Skeletal muscle satellite cell (primary cell): ENCODE measurements around the gene HLA-DRB1. TPM values are rescaled to one million over a fixed set of nuclear protein-coding genes. Genes with fewer than 3 reads are reported as not detected.
"Not testable (repeated sequence)": the region's sequence is repeated elsewhere in the genome, so short reads cannot be mapped to it uniquely, and the experiment has no call there.

ENCODE experiments used
- H3K27me3 ChIP-seq: 2 replicates; pipeline ENCODE4 v1.7.0; 2013; ENCODE audit warnings: low read length; ENCODE audit not compliant: control insufficient read depth, insufficient read depth
- H3K36me3 ChIP-seq: 2 replicates; pipeline ENCODE4 v1.7.0; 2013; ENCODE audit warnings: mild to moderate bottlenecking, control low read depth, low read length; ENCODE audit not compliant: insufficient read depth
- H3K4me1 ChIP-seq: 2 replicates; pipeline ENCODE4 v1.7.0; 2013; ENCODE audit warnings: low read length; ENCODE audit not compliant: control insufficient read depth, insufficient read depth
- H3K4me2 ChIP-seq: 2 replicates; pipeline ENCODE4 v1.7.0; 2013; ENCODE audit warnings: mild to moderate bottlenecking, low read length
- H3K4me3 ChIP-seq: 2 replicates; pipeline ENCODE4 v1.7.0; 2013; ENCODE audit warnings: low read length
- H3K9ac ChIP-seq: 2 replicates; pipeline ENCODE4 v1.7.0; 2013; ENCODE audit warnings: mild to moderate bottlenecking, low read depth, low read length, moderate library complexity
- H3K9me3 ChIP-seq: replicated peaks from 2 replicates; pipeline ENCODE4 v1.7.0; 2013; ENCODE audit warnings: mild to moderate bottlenecking, control low read depth, low read length
- total RNA-seq: library from RNA; depleted of rRNA; stranded (reverse); fragments of >200 nt; gene quantifications from 2 replicates; pipeline ENCODE4 v1.2.3, GENCODE V29; 2012; rRNA removed

HLA-DRB1 gene
- total RNA-seq, result not detected in 2 replicates

- Histone ChIP-seq H3K27me3 (no peaks in the 10 kb centered on the region), H3K9ac (no peak within 1 kb of the TSS), H3K4me3 (no peak within 1 kb of the TSS), H3K36me3 (no peaks in the 10 kb centered on the region), H3K4me1 (no peaks in the 10 kb centered on the region), H3K9me3 (no peaks in the 10 kb centered on the region), H3K4me2 (no peak within 1 kb of the TSS)
Observed at GRCh38 chr6:32589596-32590449, at the start of gene HLA-DRB1. Gene HLA-DRB1, minus strand, starts transcription at chr6:32589848. Its CDS starts 106 bp downstream, at chr6:32589742.

- H3K4me1 ChIP-seq, result no peaks in the 10 kb centered on the region
- H3K9ac ChIP-seq, result no peak overlapping the region
Observed at GRCh38 chr6:32638532-32639219, 49.0 kb upstream of the HLA-DRB1 start.

GRCh38 chr6:32637883-32638282 lies 48.2 kb upstream of the HLA-DRB1 start:
- Histone ChIP-seq H3K36me3 (no peaks in the 10 kb centered on the region), H3K4me1 (no peaks in the 10 kb centered on the region), H3K9me3 (no peaks in the 10 kb centered on the region), H3K27me3 (no peaks in the 10 kb centered on the region), H3K4me2 (no peak overlapping the region), H3K4me3 (no peak overlapping the region), H3K9ac (no peak overlapping the region)

More at GRCh38 chr6:32638532-32639219, 49.0 kb upstream of the HLA-DRB1 start:
- Histone ChIP-seq H3K4me2 (no peak overlapping the region), H3K4me3 (no peak overlapping the region), H3K27me3 (no peaks in the 10 kb centered on the region), H3K9me3 (no peaks in the 10 kb centered on the region), H3K36me3 (no peaks in the 10 kb centered on the region)

- Histone ChIP-seq H3K36me3 (no peaks in the 10 kb centered on the region), H3K4me3 (no peak within 1 kb of the TSS), H3K4me2 (no peak within 1 kb of the TSS), H3K4me1 (no peaks in the 10 kb centered on the region), H3K9ac (no peak within 1 kb of the TSS), H3K27me3 (no peaks in the 10 kb centered on the region), H3K9me3 (no peaks in the 10 kb centered on the region)
Observed at GRCh38 chr6:32637219-32637880, 47.7 kb upstream of the HLA-DRB1 start, which contains the start of gene HLA-DQA1. Gene HLA-DQA1, plus strand, starts transcription at chr6:32637406. Its CDS starts 53 bp downstream, at chr6:32637459.

GRCh38 chr6:32635526-32636123 lies 46.0 kb upstream of the HLA-DRB1 start:
- no peaks in the 10 kb centered on the region for H3K36me3 ChIP-seq
- no peak overlapping the region for H3K4me2 ChIP-seq
- H3K9ac ChIP-seq, result no peak overlapping the region
- H3K27me3 ChIP-seq, result no peaks in the 10 kb centered on the region
- H3K4me3 ChIP-seq, result no peak overlapping the region
- H3K4me1 ChIP-seq, result no peaks in the 10 kb centered on the region
- no peaks in the 10 kb centered on the region for H3K9me3 ChIP-seq

GRCh38 chr6:32629793-32630192 lies 40.1 kb upstream of the HLA-DRB1 start:
- not testable (repeated sequence) for H3K36me3 ChIP-seq, H3K9ac ChIP-seq, H3K4me2 ChIP-seq, H3K4me1 ChIP-seq, H3K27me3 ChIP-seq, H3K9me3 ChIP-seq, H3K4me3 ChIP-seq

GRCh38 chr6:32627831-32628230 lies 38.2 kb upstream of the HLA-DRB1 start:
- no peak overlapping the region for H3K4me2 ChIP-seq
- no peaks in the 10 kb centered on the region for H3K27me3 ChIP-seq
- H3K36me3 ChIP-seq, result no peaks in the 10 kb centered on the region
- H3K9ac ChIP-seq, result no peak overlapping the region
- H3K4me1 ChIP-seq, result no peaks in the 10 kb centered on the region
- no peaks in the 10 kb centered on the region for H3K9me3 ChIP-seq
- no peak overlapping the region for H3K4me3 ChIP-seq

- Histone ChIP-seq H3K4me2 (no peak overlapping the region), H3K36me3 (no peaks in the 10 kb centered on the region), H3K4me1 (no peaks in the 10 kb centered on the region), H3K9ac (no peak overlapping the region), H3K4me3 (no peak overlapping the region), H3K9me3 (no peaks in the 10 kb centered on the region), H3K27me3 (no peaks in the 10 kb centered on the region)
Observed at GRCh38 chr6:32627249-32627648, 37.6 kb upstream of the HLA-DRB1 start.

- Histone ChIP-seq H3K9me3 (no peaks in the 10 kb centered on the region), H3K9ac (no peak overlapping the region), H3K36me3 (no peaks in the 10 kb centered on the region), H3K4me3 (no peak overlapping the region), H3K4me1 (no peaks in the 10 kb centered on the region), H3K27me3 (no peaks in the 10 kb centered on the region), H3K4me2 (no peak overlapping the region)
Observed at GRCh38 chr6:32625137-32625536, 35.5 kb upstream of the HLA-DRB1 start.

- no peaks in the 10 kb centered on the region for H3K27me3 ChIP-seq
- no peaks in the 10 kb centered on the region for H3K36me3 ChIP-seq
- no peak overlapping the region for H3K4me3 ChIP-seq
- no peak overlapping the region for H3K4me2 ChIP-seq
- H3K9ac ChIP-seq, result no peak overlapping the region
- no peaks in the 10 kb centered on the region for H3K9me3 ChIP-seq
- H3K4me1 ChIP-seq, result no peaks in the 10 kb centered on the region
Observed at GRCh38 chr6:32624565-32624964, 34.9 kb upstream of the HLA-DRB1 start.

GRCh38 chr6:32623693-32624092 lies 34.0 kb upstream of the HLA-DRB1 start:
- Histone ChIP-seq H3K4me3 (no peak overlapping the region), H3K4me2 (no peak overlapping the region), H3K9ac (no peak overlapping the region), H3K36me3 (no peaks in the 10 kb centered on the region), H3K9me3 (no peaks in the 10 kb centered on the region), H3K4me1 (no peaks in the 10 kb centered on the region), H3K27me3 (no peaks in the 10 kb centered on the region)
